H9 (cell line): ENCODE measurements around the gene CELF1. TPM values are rescaled to one million over a fixed set of nuclear protein-coding genes. Genes with fewer than 3 reads are reported as not detected.
A peak's percentile ranks its signal among the peaks of the same experiment; 100 is the strongest.

Source experiments
- DNase-seq: peaks from one replicate; pipeline ENCODE4 v3.0.0-alpha.2; 2017
- H2AFZ ChIP-seq: one replicate; pipeline ENCODE4 v1.6.1; 2013; ENCODE audit warnings: mild to moderate bottlenecking, low read length, control low read depth, moderate library complexity
- H2AK5ac ChIP-seq: 2 replicates; pipeline ENCODE4 v1.6.1; 2013; ENCODE audit warnings: low read length, control low read depth, mixed read lengths; ENCODE audit not compliant: insufficient read length
- H2BK120ac ChIP-seq: one replicate; pipeline ENCODE4 v1.6.1; 2013; ENCODE audit warnings: low read depth, mild to moderate bottlenecking, low read length, control low read depth, inconsistent platforms; ENCODE audit not compliant: poor library complexity, severe bottlenecking
- H2BK12ac ChIP-seq: 2 replicates; pipeline ENCODE4 v1.6.1; 2013; ENCODE audit warnings: low read length, control low read depth, mixed read lengths, low read depth; ENCODE audit not compliant: insufficient read length
- H2BK15ac ChIP-seq: 2 replicates; pipeline ENCODE4 v1.6.1; 2013; ENCODE audit warnings: low read depth, low read length, control low read depth
- H2BK20ac ChIP-seq: one replicate; pipeline ENCODE4 v1.6.1; 2013; ENCODE audit warnings: low read depth, mild to moderate bottlenecking, low read length, control low read depth, inconsistent platforms; ENCODE audit not compliant: poor library complexity, severe bottlenecking
- H2BK5ac ChIP-seq: 2 replicates; pipeline ENCODE4 v1.6.1; 2013; ENCODE audit warnings: low read length, control low read depth, mixed read lengths; ENCODE audit not compliant: insufficient read length
- H3K14ac ChIP-seq: 2 replicates; pipeline ENCODE4 v1.6.1; 2013; ENCODE audit warnings: low read length, control low read depth; ENCODE audit not compliant: insufficient read depth
- H3K18ac ChIP-seq: 2 replicates; pipeline ENCODE4 v1.6.1; 2013; ENCODE audit warnings: low read depth, mild to moderate bottlenecking, mixed read lengths, low read length, control low read depth; ENCODE audit not compliant: insufficient read length
- H3K23ac ChIP-seq: 2 replicates; pipeline ENCODE4 v1.6.1; 2013; ENCODE audit warnings: low read length, control low read depth, mixed read lengths, low read depth; ENCODE audit not compliant: insufficient read length
- H3K23me2 ChIP-seq: 2 replicates; pipeline ENCODE4 v1.6.1; 2013; ENCODE audit warnings: low read depth, mild to moderate bottlenecking, mixed read lengths, low read length, control low read depth; ENCODE audit not compliant: insufficient read length, poor library complexity, severe bottlenecking
- H3K27ac ChIP-seq: 2 replicates; pipeline ENCODE4 v1.5.1; 2013; ENCODE audit warnings: low read length, control low read depth, mixed read lengths, low read depth; ENCODE audit not compliant: insufficient read length
- H3K27me3 ChIP-seq: 2 replicates; pipeline ENCODE4 v1.6.1; 2013; ENCODE audit warnings: low read length, control low read depth, inconsistent platforms; ENCODE audit not compliant: insufficient read depth
- H3K4ac ChIP-seq: 2 replicates; pipeline ENCODE4 v1.6.1; 2013; ENCODE audit warnings: low read depth, mild to moderate bottlenecking, control low read depth, inconsistent platforms, low read length, moderate library complexity
- H3K4me1 ChIP-seq: 2 replicates; pipeline ENCODE4 v1.6.1; 2013; ENCODE audit warnings: low read length, control low read depth, inconsistent platforms; ENCODE audit not compliant: insufficient read depth
- H3K4me2 ChIP-seq: 2 replicates; pipeline ENCODE4 v1.6.1; 2013; ENCODE audit warnings: low read length, control low read depth, mixed read lengths; ENCODE audit not compliant: insufficient read length, insufficient read depth
- H3K56ac ChIP-seq: 2 replicates; pipeline ENCODE4 v1.6.1; 2013; ENCODE audit warnings: low read depth, mild to moderate bottlenecking, mixed read lengths, low read length, control low read depth; ENCODE audit not compliant: insufficient read length
- H3K79me1 ChIP-seq: 2 replicates; pipeline ENCODE4 v1.6.1; 2013; ENCODE audit warnings: low read depth, mild to moderate bottlenecking, moderate library complexity, low read length, control low read depth, inconsistent platforms; ENCODE audit not compliant: insufficient read depth, poor library complexity, severe bottlenecking
- H3K79me2 ChIP-seq: 2 replicates; pipeline ENCODE4 v1.6.1; 2013; ENCODE audit warnings: low read length, control low read depth, inconsistent platforms; ENCODE audit not compliant: insufficient read depth
- H3K9ac ChIP-seq: 2 replicates; pipeline ENCODE4 v1.6.1; 2013; ENCODE audit warnings: low read length, control low read depth, mixed read lengths; ENCODE audit not compliant: insufficient read length; ENCODE audit errors: extremely low read depth
- H3K9me3 ChIP-seq: one replicate; pipeline ENCODE4 v1.6.1; 2013; ENCODE audit warnings: low read depth, low read length, inconsistent platforms; ENCODE audit not compliant: control insufficient read depth
- H3T11ph ChIP-seq: one replicate; pipeline ENCODE4 v1.6.1; 2013; ENCODE audit warnings: mild to moderate bottlenecking, low read length, control low read depth, inconsistent platforms
- H4K20me1 ChIP-seq: one replicate; pipeline ENCODE4 v1.6.1; 2013; ENCODE audit not compliant: control insufficient read depth, insufficient read length, insufficient read depth
- H4K5ac ChIP-seq: 2 replicates; pipeline ENCODE4 v1.6.1; 2013; ENCODE audit warnings: low read depth, mild to moderate bottlenecking, mixed read lengths, low read length, control low read depth; ENCODE audit not compliant: insufficient read length
- H4K8ac ChIP-seq: replicated peaks from 2 replicates; pipeline ENCODE4 v1.6.1; 2013; ENCODE audit warnings: low read length, control low read depth, mixed read lengths, low read depth; ENCODE audit not compliant: insufficient read length
- H4K91ac ChIP-seq: 2 replicates; pipeline ENCODE4 v1.6.1; 2013; ENCODE audit warnings: low read depth, mild to moderate bottlenecking, moderate library complexity, mixed read lengths, low read length, control low read depth; ENCODE audit not compliant: insufficient read length
- H3K27ac Mint-ChIP-seq, 3 experiments: 2 replicates in 2 of 3; 3 replicates in 1 of 3; pipeline ENCODE4 v1.8.0; 2020 to 2021; ENCODE audit warnings: mixed read lengths in 3 of 3, mild to moderate bottlenecking in 1 of 3, moderate library complexity in 1 of 3
- H3K27me3 Mint-ChIP-seq: 2 replicates; pipeline ENCODE4 v1.8.0; 2021; ENCODE audit warnings: low read depth, mild to moderate bottlenecking, moderate library complexity, mixed read lengths
- H3K36me3 Mint-ChIP-seq, 3 experiments: 2 replicates in 2 of 3; 3 replicates in 1 of 3; pipeline ENCODE4 v1.8.0; 2020 to 2021; ENCODE audit warnings: low read depth in 3 of 3, mixed read lengths in 3 of 3; ENCODE audit not compliant: insufficient read depth in 1 of 3
- H3K4me1 Mint-ChIP-seq, 2 experiments: 2 replicates each; pipeline ENCODE4 v1.8.0; 2020; ENCODE audit warnings: mixed read lengths in 2 of 2
- H3K4me3 Mint-ChIP-seq, 2 experiments: 2 replicates in 1 of 2; 3 replicates in 1 of 2; pipeline ENCODE4 v1.8.0; 2020 to 2021; ENCODE audit warnings: mild to moderate bottlenecking in 2 of 2, mixed read lengths in 2 of 2, moderate library complexity in 1 of 2
- H3K9me3 Mint-ChIP-seq, 2 experiments: 2 replicates in 1 of 2; 3 replicates in 1 of 2; pipeline ENCODE4 v1.8.0; 2020; ENCODE audit warnings: mild to moderate bottlenecking in 2 of 2, mixed read lengths in 2 of 2, moderate library complexity in 1 of 2
- WGBS: extraction: QIAGEN DNeasy Blood & Tissue Kit; methylation state at CpG from one replicate; pipeline ENCODE4 v1.1.7; 2013; ENCODE audit warnings: missing lambda C conversion rate, low lambda C conversion rate, mixed read lengths; ENCODE audit not compliant: insufficient read length; ENCODE audit errors: extremely low coverage; 5-methylcytosine and 5-hydroxymethylcytosine counted together
- total RNA-seq: library from RNA; stranded (reverse); gene quantifications from 2 replicates; pipeline ENCODE4 v1.2.1, GENCODE V29; 2021
- TF ChIP-seq, protein P1 (sequence below): fragments of 200-600 bp; sonication (generic); conservative IDR thresholded peaks from 3 replicates; pipeline ENCODE4 v1.8.0; 2021; ENCODE audit warnings: antibody characterized with exemption, mild to moderate bottlenecking

The CELF1 gene
- total RNA-seq, 1 experiment from 2014 or later: 211 TPM

DNA sequence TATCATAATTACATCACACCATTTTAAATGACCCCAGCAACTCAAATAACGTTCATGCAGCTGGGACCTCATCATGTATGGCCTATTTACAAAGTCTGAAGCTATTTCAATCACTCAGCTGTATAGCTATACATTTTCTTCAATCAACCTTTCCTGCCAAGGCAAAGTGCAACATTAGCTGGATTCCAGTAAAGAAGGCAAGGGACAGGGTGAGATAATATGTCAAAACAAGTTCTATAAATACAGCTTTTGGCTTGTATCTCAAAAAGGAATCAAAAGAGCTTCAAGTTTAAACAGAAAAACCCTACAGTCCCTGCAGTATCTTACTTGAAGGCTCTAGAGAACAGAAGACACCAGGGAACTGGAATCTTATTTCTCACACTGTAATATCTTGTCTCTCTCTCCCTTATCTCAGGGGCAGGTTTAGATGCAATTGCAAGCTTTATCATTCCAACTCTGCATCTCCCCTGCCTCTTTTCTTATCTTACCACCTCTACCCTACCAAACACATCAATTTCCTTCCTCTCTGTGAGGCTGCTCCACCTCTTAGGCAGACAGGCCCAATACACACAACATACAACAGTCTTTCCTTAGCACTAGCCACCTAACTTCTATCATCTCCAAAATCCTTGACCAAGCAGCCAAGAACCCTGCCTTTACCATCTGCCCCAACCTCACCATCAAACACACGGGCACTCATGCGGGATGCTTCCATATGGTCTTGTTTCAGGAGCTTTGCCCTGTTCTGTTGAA is 34.5 kb downstream of the CELF1 start:
- H4K20me1 ChIP-seq: no peaks in the 10 kb centered on the region
- Mint-ChIP-seq H3K36me3 (peaks cover 0 to 4% (median 2%) of the 10 kb centered on the region in 3 experiments; a peak in 1 of 7 replicates), H3K9me3 (no peaks in the 10 kb centered on the region), H3K27ac (peak overlapping the region; percentile 4 to 77 (median 37); a peak in 5 of 7 replicates), H3K27me3 (no peaks in the 10 kb centered on the region), H3K4me3 (no peak overlapping the region; a peak in 1 of 5 replicates), H3K4me1 (peaks cover 32 to 37% of the 10 kb centered on the region in 2 experiments)
- no peak overlapping the region for H2BK5ac ChIP-seq
- H3K4ac ChIP-seq: no peak overlapping the region
- H2AFZ ChIP-seq: no peak overlapping the region
- H3K4me1 ChIP-seq: peaks cover 9% of the 10 kb centered on the region
- H3K27me3 ChIP-seq: no peaks in the 10 kb centered on the region
- H4K91ac ChIP-seq: no peak overlapping the region
- peaks cover 15% of the 10 kb centered on the region for H3K79me1 ChIP-seq
- H3K4me2 ChIP-seq: no peak overlapping the region
- H4K8ac ChIP-seq: no peak overlapping the region
- H3K14ac ChIP-seq: no peak overlapping the region
- no peak overlapping the region for H4K5ac ChIP-seq
- H2BK20ac ChIP-seq: no peak overlapping the region
- no CpG with 5 or more reads among the region's 3 CpGs for WGBS
- H2BK12ac ChIP-seq: no peak overlapping the region
- no peak overlapping the region for H3K18ac ChIP-seq
- H2BK15ac ChIP-seq: no peak overlapping the region
- H3K79me2 ChIP-seq: peaks cover 43% of the 10 kb centered on the region; the same call in 1 of the 2 replicates
- H3K23me2 ChIP-seq: no peaks in the 10 kb centered on the region
- H3K23ac ChIP-seq: peak overlapping the region; percentile 72
- H3K9ac ChIP-seq: no peak overlapping the region
- H3K9me3 ChIP-seq: no peaks in the 10 kb centered on the region
- H3K27ac ChIP-seq: no peak overlapping the region
- H3T11ph ChIP-seq: no peak overlapping the region
- H3K56ac ChIP-seq: no peak overlapping the region
- H2BK120ac ChIP-seq: no peak overlapping the region
- TF ChIP-seq, protein P1, sequence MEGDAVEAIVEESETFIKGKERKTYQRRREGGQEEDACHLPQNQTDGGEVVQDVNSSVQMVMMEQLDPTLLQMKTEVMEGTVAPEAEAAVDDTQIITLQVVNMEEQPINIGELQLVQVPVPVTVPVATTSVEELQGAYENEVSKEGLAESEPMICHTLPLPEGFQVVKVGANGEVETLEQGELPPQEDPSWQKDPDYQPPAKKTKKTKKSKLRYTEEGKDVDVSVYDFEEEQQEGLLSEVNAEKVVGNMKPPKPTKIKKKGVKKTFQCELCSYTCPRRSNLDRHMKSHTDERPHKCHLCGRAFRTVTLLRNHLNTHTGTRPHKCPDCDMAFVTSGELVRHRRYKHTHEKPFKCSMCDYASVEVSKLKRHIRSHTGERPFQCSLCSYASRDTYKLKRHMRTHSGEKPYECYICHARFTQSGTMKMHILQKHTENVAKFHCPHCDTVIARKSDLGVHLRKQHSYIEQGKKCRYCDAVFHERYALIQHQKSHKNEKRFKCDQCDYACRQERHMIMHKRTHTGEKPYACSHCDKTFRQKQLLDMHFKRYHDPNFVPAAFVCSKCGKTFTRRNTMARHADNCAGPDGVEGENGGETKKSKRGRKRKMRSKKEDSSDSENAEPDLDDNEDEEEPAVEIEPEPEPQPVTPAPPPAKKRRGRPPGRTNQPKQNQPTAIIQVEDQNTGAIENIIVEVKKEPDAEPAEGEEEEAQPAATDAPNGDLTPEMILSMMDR: no peak
- H2AK5ac ChIP-seq: no peak overlapping the region
- no peak for DNase-seq
